Activated naive CD8-positive, alpha-beta T cell treated with anti-CD3 and anti-CD28 coated beads, Interleukin-2, amount 50 U/mL, for 24 hours (primary cell): Measurements from ENCODE around the gene ACAP2.

Experiments
- ATAC-seq: fragments of 150-1000 bp; cut with Tn5 transposase; one replicate; pipeline ENCODE4 v1.10.0; 2021
- DNase-seq: peaks from one replicate; pipeline ENCODE4 v3.0.0; 2021
- H3K27ac Mint-ChIP-seq: one replicate; pipeline ENCODE4 v1.8.0; 2021; ENCODE audit warnings: mild to moderate bottlenecking, mixed read lengths
- H3K27me3 Mint-ChIP-seq: one replicate; pipeline ENCODE4 v1.8.0; 2021; ENCODE audit warnings: mixed read lengths
- H3K36me3 Mint-ChIP-seq: one replicate; pipeline ENCODE4 v1.8.0; 2021; ENCODE audit warnings: low read depth, mixed read lengths
- H3K4me1 Mint-ChIP-seq: one replicate; pipeline ENCODE4 v1.8.0; 2021; ENCODE audit warnings: mixed read lengths
- H3K4me3 Mint-ChIP-seq: one replicate; pipeline ENCODE4 v1.8.0; 2021; ENCODE audit warnings: mild to moderate bottlenecking, moderate library complexity, mixed read lengths
- H3K9me3 Mint-ChIP-seq: one replicate; pipeline ENCODE4 v1.8.0; 2021; ENCODE audit warnings: mixed read lengths

ACAP2 gene

GRCh38 chr3:195451373-195452015, 8.7 kb upstream of the ACAP2 start:
- no peak overlapping the region for H3K4me3 Mint-ChIP-seq
- no peak overlapping the region for H3K27ac Mint-ChIP-seq
- H3K36me3 Mint-ChIP-seq: no peaks in the 10 kb centered on the region
- no peaks in the 10 kb centered on the region for H3K27me3 Mint-ChIP-seq
- no peak for DNase-seq
- no peaks in the 10 kb centered on the region for H3K9me3 Mint-ChIP-seq
- ATAC-seq: no peak
- no peaks in the 10 kb centered on the region for H3K4me1 Mint-ChIP-seq

GRCh38 chr3:195450731-195451229, 8.0 kb upstream of the ACAP2 start:
- H3K4me1 Mint-ChIP-seq: peaks cover 6% of the 10 kb centered on the region
- H3K4me3 Mint-ChIP-seq: no peak overlapping the region
- H3K27me3 Mint-ChIP-seq: no peaks in the 10 kb centered on the region
- no peak for ATAC-seq
- no peaks in the 10 kb centered on the region for H3K36me3 Mint-ChIP-seq
- H3K27ac Mint-ChIP-seq: no peak overlapping the region
- no peaks in the 10 kb centered on the region for H3K9me3 Mint-ChIP-seq
- no peak for DNase-seq

GRCh38 chr3:195448205-195448875, 5.5 kb upstream of the ACAP2 start:
- Mint-ChIP-seq H3K27me3 (no peaks in the 10 kb centered on the region), H3K4me3 (no peak overlapping the region), H3K27ac (no peak overlapping the region), H3K36me3 (no peaks in the 10 kb centered on the region), H3K9me3 (no peaks in the 10 kb centered on the region), H3K4me1 (peaks cover 17% of the 10 kb centered on the region)
- no peak for DNase-seq
- no peak for ATAC-seq

GRCh38 chr3:195447201-195447600, 4.4 kb upstream of the ACAP2 start:
- ATAC-seq (no peak), DNase-seq (no peak)
- H3K27me3 Mint-ChIP-seq: no peaks in the 10 kb centered on the region
- H3K36me3 Mint-ChIP-seq: no peaks in the 10 kb centered on the region
- H3K4me3 Mint-ChIP-seq: no peak overlapping the region
- H3K4me1 Mint-ChIP-seq: peaks cover 20% of the 10 kb centered on the region
- H3K27ac Mint-ChIP-seq: no peak overlapping the region
- no peaks in the 10 kb centered on the region for H3K9me3 Mint-ChIP-seq

- Mint-ChIP-seq H3K4me1 (peaks cover 24% of the 10 kb centered on the region), H3K27me3 (no peaks in the 10 kb centered on the region), H3K36me3 (no peaks in the 10 kb centered on the region), H3K9me3 (no peaks in the 10 kb centered on the region), H3K27ac (no peak overlapping the region), H3K4me3 (no peak overlapping the region)
- ATAC-seq: no peak
- DNase-seq: no peak
Observed at GRCh38 chr3:195446359-195446758, 3.5 kb upstream of the ACAP2 start.

GRCh38 chr3:195445885-195446284, 3.1 kb upstream of the ACAP2 start:
- DNase-seq: no peak
- Mint-ChIP-seq H3K4me3 (no peak overlapping the region), H3K9me3 (no peaks in the 10 kb centered on the region), H3K27me3 (no peaks in the 10 kb centered on the region), H3K4me1 (peaks cover 28% of the 10 kb centered on the region), H3K36me3 (no peaks in the 10 kb centered on the region), H3K27ac (no peak overlapping the region)
- no peak for ATAC-seq

- Mint-ChIP-seq H3K27me3 (no peaks in the 10 kb centered on the region), H3K4me3 (peak overlapping the region; percentile 93), H3K4me1 (peaks cover 43% of the 10 kb centered on the region), H3K36me3 (peaks cover 4% of the 10 kb centered on the region), H3K27ac (peak overlapping the region; percentile 69), H3K9me3 (no peaks in the 10 kb centered on the region)
- DNase-seq (no peak), ATAC-seq (no peak)
Observed at GRCh38 chr3:195443391-195443989, 670 bp upstream of the ACAP2 start.

GRCh38 chr3:195441992-195442572, 738 bp downstream of the ACAP2 start:
- H3K4me1 Mint-ChIP-seq: peaks cover 49% of the 10 kb centered on the region
- H3K9me3 Mint-ChIP-seq: no peaks in the 10 kb centered on the region
- peaks cover 6% of the 10 kb centered on the region for H3K36me3 Mint-ChIP-seq
- ATAC-seq: peak; percentile 10
- DNase-seq: peak; percentile 50
- H3K27ac Mint-ChIP-seq: peak overlapping the region; percentile 80
- H3K27me3 Mint-ChIP-seq: no peaks in the 10 kb centered on the region
- peak overlapping the region; percentile 93 for H3K4me3 Mint-ChIP-seq

GRCh38 chr3:195441476-195441991, 1.3 kb downstream of the ACAP2 start:
- ATAC-seq: no peak
- Mint-ChIP-seq H3K27ac (peak overlapping the region; percentile 80), H3K27me3 (no peaks in the 10 kb centered on the region), H3K36me3 (peaks cover 6% of the 10 kb centered on the region), H3K4me1 (peaks cover 52% of the 10 kb centered on the region), H3K9me3 (no peaks in the 10 kb centered on the region), H3K4me3 (peak overlapping the region; percentile 93)
- no peak for DNase-seq

- H3K27ac Mint-ChIP-seq: peak overlapping the region; percentile 80
- peaks cover 6% of the 10 kb centered on the region for H3K36me3 Mint-ChIP-seq
- no peaks in the 10 kb centered on the region for H3K9me3 Mint-ChIP-seq
- ATAC-seq (no peak), DNase-seq (no peak)
- H3K27me3 Mint-ChIP-seq: no peaks in the 10 kb centered on the region
- H3K4me1 Mint-ChIP-seq: peaks cover 51% of the 10 kb centered on the region
- H3K4me3 Mint-ChIP-seq: peak overlapping the region; percentile 93
Observed at GRCh38 chr3:195441051-195441450, 1.8 kb downstream of the ACAP2 start.

- Mint-ChIP-seq H3K27ac (peak overlapping the region; percentile 22), H3K4me1 (peaks cover 49% of the 10 kb centered on the region), H3K4me3 (peak overlapping the region; percentile 34), H3K36me3 (peaks cover 6% of the 10 kb centered on the region), H3K9me3 (no peaks in the 10 kb centered on the region), H3K27me3 (no peaks in the 10 kb centered on the region)
- ATAC-seq: no peak
- DNase-seq: no peak
Observed at GRCh38 chr3:195440379-195440778, 2.4 kb downstream of the ACAP2 start.

GRCh38 chr3:195438371-195438770, 4.4 kb downstream of the ACAP2 start:
- H3K27me3 Mint-ChIP-seq: no peaks in the 10 kb centered on the region
- H3K9me3 Mint-ChIP-seq: peaks cover 4% of the 10 kb centered on the region
- peaks cover 47% of the 10 kb centered on the region for H3K4me1 Mint-ChIP-seq
- ATAC-seq: no peak
- no peak overlapping the region for H3K4me3 Mint-ChIP-seq
- no peak overlapping the region for H3K27ac Mint-ChIP-seq
- DNase-seq: no peak
- peaks cover 15% of the 10 kb centered on the region for H3K36me3 Mint-ChIP-seq

GRCh38 chr3:195425849-195426248, 17.0 kb downstream of the ACAP2 start:
- no peak overlapping the region for H3K27ac Mint-ChIP-seq
- no peak overlapping the region for H3K4me3 Mint-ChIP-seq
- no peaks in the 10 kb centered on the region for H3K27me3 Mint-ChIP-seq
- ATAC-seq (no peak), DNase-seq (no peak)
- H3K4me1 Mint-ChIP-seq: peaks cover 34% of the 10 kb centered on the region
- peaks cover 2% of the 10 kb centered on the region for H3K36me3 Mint-ChIP-seq
- no peaks in the 10 kb centered on the region for H3K9me3 Mint-ChIP-seq

- no peak overlapping the region for H3K27ac Mint-ChIP-seq
- no peak for DNase-seq
- no peaks in the 10 kb centered on the region for H3K9me3 Mint-ChIP-seq
- no peaks in the 10 kb centered on the region for H3K27me3 Mint-ChIP-seq
- H3K36me3 Mint-ChIP-seq: no peaks in the 10 kb centered on the region
- no peak overlapping the region for H3K4me3 Mint-ChIP-seq
- H3K4me1 Mint-ChIP-seq: peaks cover 30% of the 10 kb centered on the region
- ATAC-seq: no peak
Observed at GRCh38 chr3:195423818-195424217, 19.0 kb downstream of the ACAP2 start.
